H1 (cell line): ENCODE measurements around the gene SLX4IP. TPM values are rescaled to one million over a fixed set of nuclear protein-coding genes. Genes with fewer than 3 reads are reported as not detected.

ENCODE experiments used
- CTCF ChIA-PET: fragments of 300-600 bp; sonication (Branson Sonifier 250); formaldehyde crosslinking; loops from one replicate; lab custom pipeline; 2021; ENCODE audit not compliant: partially characterized antibody; lab: Charles Lee
- POLR2A ChIA-PET: fragments of 300-600 bp; sonication (Branson Sonifier 250); formaldehyde crosslinking; loops from one replicate; lab custom pipeline; 2021; ENCODE audit warnings: inconsistent platforms; ENCODE audit not compliant: partially characterized antibody; lab: Charles Lee
- DNase-seq, 2 experiments: peaks; one replicate each; pipeline versions ENCODE4 v3.0.0 to v3.0.0-alpha.2; 2010 to 2022; ENCODE audit warnings: low spot score in 2 of 2, low read depth in 1 of 2, mixed read lengths in 1 of 2
- FAIRE-seq: peaks from 2 replicates; lab custom pipeline; 2011; peaks lifted over from hg19 to GRCh38; lab: Jason Lieb, UNC
- H2AFZ ChIP-seq: 2 replicates; pipeline ENCODE4 v1.8.1; 2012; ENCODE audit warnings: low read length, inconsistent platforms
- H2AK5ac ChIP-seq: 2 replicates; pipeline ENCODE4 v1.6.1; 2013; ENCODE audit warnings: low read depth, low read length
- H2BK120ac ChIP-seq: replicated peaks from 2 replicates; pipeline ENCODE3; 2013; ENCODE audit warnings: low read depth, low read length, inconsistent platforms
- H2BK12ac ChIP-seq: 2 replicates; pipeline ENCODE4 v1.6.1; 2013; ENCODE audit warnings: low read depth, low read length
- H2BK15ac ChIP-seq: 2 replicates; pipeline ENCODE4 v1.6.1; 2013; ENCODE audit warnings: low read length
- H2BK20ac ChIP-seq: 2 replicates; pipeline ENCODE4 v1.6.1; 2013; ENCODE audit warnings: low read length
- H2BK5ac ChIP-seq: 2 replicates; pipeline ENCODE4 v1.6.1; 2013; ENCODE audit warnings: low read depth, low read length
- H3K14ac ChIP-seq: 2 replicates; pipeline ENCODE4 v1.6.1; 2013; ENCODE audit warnings: inconsistent platforms; ENCODE audit not compliant: insufficient read length
- H3K18ac ChIP-seq: 2 replicates; pipeline ENCODE4 v1.6.1; 2013; ENCODE audit warnings: low read length; ENCODE audit errors: extremely low read depth
- H3K23ac ChIP-seq: 2 replicates; pipeline ENCODE4 v1.6.1; 2013; ENCODE audit warnings: inconsistent platforms; ENCODE audit not compliant: insufficient read length
- H3K23me2 ChIP-seq: 2 replicates; pipeline ENCODE4 v1.6.1; 2013; ENCODE audit warnings: low read depth, low read length
- H3K27ac ChIP-seq: 2 replicates; pipeline ENCODE4 v1.6.1; 2011; ENCODE audit warnings: low read depth, low read length, inconsistent platforms
- H3K27me3 ChIP-seq, 4 experiments: replicated peaks in 1 of 4; 1 replicate in 1 of 4; 2 replicates in 3 of 4; pipeline versions ENCODE4 v1.6.1 to v1.8.1; 2011 to 2013; ENCODE audit warnings: low read length in 3 of 4, mild to moderate bottlenecking in 3 of 4, inconsistent platforms in 2 of 4, mixed read lengths in 2 of 4, moderate library complexity in 1 of 4; ENCODE audit not compliant: control insufficient read depth in 3 of 4, insufficient read depth in 3 of 4; ENCODE audit errors: extremely low read depth in 1 of 4
- H3K36me3 ChIP-seq, 4 experiments: 2 replicates each; pipeline versions ENCODE4 v1.6.1 to v1.8.1; 2011 to 2013; ENCODE audit warnings: mild to moderate bottlenecking in 4 of 4, low read length in 3 of 4, moderate library complexity in 2 of 4, control low read depth in 1 of 4, inconsistent platforms in 1 of 4; ENCODE audit not compliant: insufficient read depth in 4 of 4, control insufficient read depth in 2 of 4
- H3K4ac ChIP-seq: replicated peaks from 2 replicates; pipeline ENCODE3; 2013; ENCODE audit warnings: low read length, low read depth, mixed read lengths, inconsistent platforms; ENCODE audit not compliant: insufficient read length
- H3K4me1 ChIP-seq, 4 experiments: replicated peaks in 1 of 4; 1 replicate in 1 of 4; 2 replicates in 3 of 4; pipeline versions ENCODE4 v1.6.1 to v1.8.1; 2011 to 2013; ENCODE audit warnings: low read length in 3 of 4, inconsistent platforms in 2 of 4, mixed read lengths in 1 of 4; ENCODE audit not compliant: insufficient read depth in 4 of 4, control insufficient read depth in 3 of 4
- H3K4me2 ChIP-seq, 2 experiments: 2 replicates each; pipeline versions ENCODE4 v1.6.1 to v1.8.1; 2011 to 2013; ENCODE audit warnings: low read depth in 2 of 2, low read length in 2 of 2, control low read depth in 1 of 2, inconsistent platforms in 1 of 2, mild to moderate bottlenecking in 1 of 2; ENCODE audit not compliant: insufficient read depth in 1 of 2
- H3K4me3 ChIP-seq, 4 experiments: fragments of 200-600, 300-600 bp in 1 of 4; sonication (generic), shearing (Covaris generic), sonication (Bioruptor Twin) in 1 of 4; 2 replicates each; pipeline versions ENCODE4 v1.5.1 to v1.8.1; 2011 to 2016; ENCODE audit warnings: low read length in 4 of 4, low read depth in 3 of 4, control low read depth in 2 of 4, inconsistent platforms in 2 of 4, mild to moderate bottlenecking in 2 of 4, mixed read lengths in 1 of 4, moderate library complexity in 1 of 4; ENCODE audit not compliant: insufficient read depth in 2 of 4; ENCODE audit errors: extremely low read depth in 1 of 4
- H3K56ac ChIP-seq: replicated peaks from 2 replicates; pipeline ENCODE3; 2013; ENCODE audit warnings: low read depth, mild to moderate bottlenecking, mixed read lengths, low read length, inconsistent platforms; ENCODE audit not compliant: insufficient read length
- H3K79me1 ChIP-seq: 2 replicates; pipeline ENCODE4 v1.6.1; 2013; ENCODE audit warnings: low read depth, low read length, control low read depth
- H3K79me2 ChIP-seq, 2 experiments: 2 replicates each; pipeline versions ENCODE4 v1.6.1 to v1.8.1; 2012 to 2013; ENCODE audit warnings: low read length in 2 of 2, mild to moderate bottlenecking in 2 of 2, inconsistent platforms in 1 of 2; ENCODE audit not compliant: insufficient read depth in 2 of 2, control insufficient read depth in 1 of 2
- H3K9ac ChIP-seq, 4 experiments: replicated peaks in 1 of 4; 1 replicate in 1 of 4; 2 replicates in 3 of 4; pipeline versions ENCODE4 v1.6.1 to v1.8.1; 2011 to 2013; ENCODE audit warnings: low read depth in 3 of 4, low read length in 3 of 4, control low read depth in 2 of 4, mild to moderate bottlenecking in 2 of 4, moderate library complexity in 2 of 4, inconsistent platforms in 1 of 4; ENCODE audit errors: extremely low read depth in 1 of 4
- H3K9me3 ChIP-seq, 2 experiments: 2 replicates each; pipeline versions ENCODE4 v1.6.1 to v1.8.1; 2012 to 2013; ENCODE audit warnings: mild to moderate bottlenecking in 2 of 2, moderate library complexity in 2 of 2, control low read depth in 1 of 2, inconsistent platforms in 1 of 2, low read depth in 1 of 2, low read length in 1 of 2, mixed read lengths in 1 of 2; ENCODE audit not compliant: insufficient read depth in 2 of 2
- H4K20me1 ChIP-seq, 2 experiments: replicated peaks in 1 of 2; 2 replicates each; pipeline versions ENCODE3 to v1.8.1; 2011 to 2013; ENCODE audit warnings: inconsistent platforms in 2 of 2, low read length in 2 of 2, mild to moderate bottlenecking in 1 of 2; ENCODE audit not compliant: insufficient read depth in 2 of 2, control insufficient read depth in 1 of 2
- H4K5ac ChIP-seq: 2 replicates; pipeline ENCODE4 v1.6.1; 2013; ENCODE audit warnings: low read length, low read depth, mixed read lengths, inconsistent platforms; ENCODE audit not compliant: insufficient read length
- H4K8ac ChIP-seq: 2 replicates; pipeline ENCODE4 v1.8.0; 2013; ENCODE audit warnings: mild to moderate bottlenecking, moderate library complexity, low read length, inconsistent platforms; ENCODE audit not compliant: insufficient read depth; ENCODE audit errors: extremely low read depth
- H4K91ac ChIP-seq: replicated peaks from 2 replicates; pipeline ENCODE3; 2013; ENCODE audit warnings: low read length, mixed read lengths, inconsistent platforms; ENCODE audit not compliant: insufficient read length
- BCL11A ChIP-seq, 2 experiments: IDR thresholded peaks; one replicate each; pipeline ENCODE4 v1.6.1; 2011; ENCODE audit warnings: low read depth in 2 of 2, low read length in 2 of 2, mild to moderate bottlenecking in 2 of 2
- CEBPB ChIP-seq: IDR thresholded peaks from 2 replicates; pipeline ENCODE4 v1.6.1; 2012; ENCODE audit warnings: low read depth, low read length
- CHD1 ChIP-seq: IDR thresholded peaks from 2 replicates; pipeline ENCODE4 v1.6.1; 2012; ENCODE audit warnings: low read depth, low read length, improper control_type of control experiment
- GABPA ChIP-seq: IDR thresholded peaks from 2 replicates; pipeline ENCODE4 v1.6.1; 2011; ENCODE audit warnings: mild to moderate bottlenecking, low read length, moderate library complexity, borderline replicate concordance; ENCODE audit not compliant: insufficient read depth
- JUND ChIP-seq: IDR thresholded peaks from 2 replicates; pipeline ENCODE4 v1.6.1; 2011; ENCODE audit warnings: mild to moderate bottlenecking, improper control_type of control experiment, low read length
- KDM1A ChIP-seq: fragments of 200-600, 300-600 bp; sonication (generic); IDR thresholded peaks from 2 replicates; pipeline ENCODE4 v1.7.1; 2016; ENCODE audit warnings: mild to moderate bottlenecking, low read length, borderline replicate concordance
- SIX5 ChIP-seq: IDR thresholded peaks from 2 replicates; pipeline ENCODE4 v1.6.1; 2011; ENCODE audit warnings: mild to moderate bottlenecking, low read depth, low read length
- SUZ12 ChIP-seq: fragments of 200-600 bp; sonication (generic); IDR thresholded peaks from 2 replicates; pipeline ENCODE4 v1.6.1; 2012; ENCODE audit warnings: mild to moderate bottlenecking, inconsistent platforms, low read length, moderate library complexity, mixed read lengths
- WGBS, 2 experiments: shearing (Covaris generic) in 1 of 2; methylation state at CpG; one replicate each; pipeline versions ENCODE4 v1.1.6 to v1.1.7; 2013 to 2015; ENCODE audit warnings: low lambda C conversion rate in 2 of 2, mixed read lengths in 2 of 2, inconsistent platforms in 1 of 2, low coverage in 1 of 2, missing lambda C conversion rate in 1 of 2; ENCODE audit not compliant: insufficient replicate concordance in 2 of 2, insufficient coverage in 1 of 2, insufficient read length in 1 of 2; ENCODE audit errors: extremely low coverage in 1 of 2, missing lambda C conversion rate in 1 of 2; 5-methylcytosine and 5-hydroxymethylcytosine counted together
- polyA plus RNA-seq, 7 experiments: library from polyadenylated mRNA; depleted of rRNA in 3 of 7; stranded (reverse) in 5 of 7; unstranded in 2 of 7; fragments of >200 nt in 5 of 7; fragments of 200-250 nt in 2 of 7; gene quantifications; 1 replicate in 5 of 7; 2 replicates in 1 of 7; 4 replicates in 1 of 7; pipeline versions ENCODE4 v1.2.1 to v1.2.3, GENCODE V29; 2011 to 2013; ENCODE audit warnings: missing spikeins in 2 of 7, mixed read lengths in 2 of 7
- total RNA-seq: library from RNA; stranded (reverse); fragmentation: NEBNext Ultra II Directional; extraction: Animal tissue kit (Norgen Biotek cat#: 25700); gene quantifications from 2 replicates; pipeline ENCODE4 v1.2.1, GENCODE V29; 2021
- TF ChIP-seq, protein P1 (sequence below), 3 experiments: IDR thresholded peaks; 1 replicate in 2 of 3; 2 replicates in 1 of 3; pipeline versions ENCODE4 v1.5.1 to v1.6.1; 2011; ENCODE audit warnings: low read length in 3 of 3, mild to moderate bottlenecking in 3 of 3, inconsistent platforms in 2 of 3, low read depth in 1 of 3, moderate library complexity in 1 of 3; ENCODE audit not compliant: insufficient read depth in 1 of 3; ENCODE audit errors: control extremely low read depth in 1 of 3

SLX4IP gene
- total and polyA plus RNA-seq, 2 of the 8 experiments (the other 6 are each of a cell fraction or from before 2014, with no cell fraction given), result 2.4 to 8.7 TPM

DNA sequence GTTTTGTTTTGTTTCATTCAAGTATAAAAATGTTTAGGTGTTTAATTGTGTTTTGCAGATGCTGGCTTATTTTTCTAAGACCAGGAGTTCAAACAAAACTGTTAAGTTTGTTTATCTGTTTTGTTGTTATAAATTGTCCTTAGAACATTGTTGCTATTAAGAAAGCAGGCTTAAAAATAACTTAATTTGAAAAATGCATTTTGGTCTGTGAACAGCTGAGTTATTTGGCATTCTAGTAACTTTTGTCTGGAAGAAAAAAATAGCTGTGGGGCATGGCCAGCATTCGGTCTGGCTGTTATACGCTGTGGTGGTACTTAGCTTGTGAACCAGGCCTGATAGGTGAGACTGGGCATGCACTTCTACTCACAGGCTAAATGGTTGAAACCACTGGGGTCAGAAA, 37.8 kb downstream of the SLX4IP start:
- H3K9me3 ChIP-seq, result no peaks in the 10 kb centered on the region
- H4K91ac ChIP-seq, result no peak overlapping the region
- peaks cover 0 to 19% of the 10 kb centered on the region in 2 experiments; a peak in 2 of 4 replicates for H3K79me2 ChIP-seq
- H3K4me1 ChIP-seq, result peaks cover 0 to 19% (median 12%) of the 10 kb centered on the region in 4 experiments
- POLR2A ChIA-PET, result interaction anchor here (0.6 to 1.4 kb wide), 2 partner anchors 40 to 253 kb away, joined by 3 read pairs; no protein-coding TSS in a partner anchor
- H2AK5ac ChIP-seq, result no peak overlapping the region
- H3K4me3 ChIP-seq, result no peak overlapping the region
- H3K23me2 ChIP-seq, result no peaks in the 10 kb centered on the region
- no peak overlapping the region for H4K8ac ChIP-seq
- 96% methylated on average over 2 of the region's 2 CpGs; no CpG with 5 or more reads in 1 of the 2 experiments for WGBS, 2 experiments
- CTCF ChIA-PET, result interaction anchor here (0.6 to 1.7 kb wide), 5 partner anchors 34 to 1033 kb away, joined by 3 to 6 read pairs (median 3); no protein-coding TSS in a partner anchor
- TF ChIP-seq SIX5 (no peak), JUND (no peak), KDM1A (no peak), BCL11A (IDR thresholded peaks at IDR 0.05; ENCODE audit: low read depth in 2 of 2, low read length in 2 of 2) (no peak), SUZ12 (no peak), GABPA (no peak), CHD1 (no peak), CEBPB (no peak)
- TF ChIP-seq, protein P1, sequence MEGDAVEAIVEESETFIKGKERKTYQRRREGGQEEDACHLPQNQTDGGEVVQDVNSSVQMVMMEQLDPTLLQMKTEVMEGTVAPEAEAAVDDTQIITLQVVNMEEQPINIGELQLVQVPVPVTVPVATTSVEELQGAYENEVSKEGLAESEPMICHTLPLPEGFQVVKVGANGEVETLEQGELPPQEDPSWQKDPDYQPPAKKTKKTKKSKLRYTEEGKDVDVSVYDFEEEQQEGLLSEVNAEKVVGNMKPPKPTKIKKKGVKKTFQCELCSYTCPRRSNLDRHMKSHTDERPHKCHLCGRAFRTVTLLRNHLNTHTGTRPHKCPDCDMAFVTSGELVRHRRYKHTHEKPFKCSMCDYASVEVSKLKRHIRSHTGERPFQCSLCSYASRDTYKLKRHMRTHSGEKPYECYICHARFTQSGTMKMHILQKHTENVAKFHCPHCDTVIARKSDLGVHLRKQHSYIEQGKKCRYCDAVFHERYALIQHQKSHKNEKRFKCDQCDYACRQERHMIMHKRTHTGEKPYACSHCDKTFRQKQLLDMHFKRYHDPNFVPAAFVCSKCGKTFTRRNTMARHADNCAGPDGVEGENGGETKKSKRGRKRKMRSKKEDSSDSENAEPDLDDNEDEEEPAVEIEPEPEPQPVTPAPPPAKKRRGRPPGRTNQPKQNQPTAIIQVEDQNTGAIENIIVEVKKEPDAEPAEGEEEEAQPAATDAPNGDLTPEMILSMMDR (IDR thresholded peaks at IDR 0.05; ENCODE audit: control extremely low read depth in 1 of 3, insufficient read depth in 1 of 3, low read depth in 1 of 3, low read length in 3 of 3), result no peak
- H3K27ac ChIP-seq, result no peak overlapping the region
- no peak overlapping the region for H3K4me2 ChIP-seq
- no peaks in the 10 kb centered on the region for H4K20me1 ChIP-seq
- no peaks in the 10 kb centered on the region for H3K36me3 ChIP-seq
- H2AFZ ChIP-seq, result no peak overlapping the region
- H4K5ac ChIP-seq, result no peak overlapping the region
- H3K27me3 ChIP-seq, result no peaks in the 10 kb centered on the region
- no peak overlapping the region for H2BK5ac ChIP-seq
- no peak overlapping the region for H3K23ac ChIP-seq
- no peak overlapping the region for H2BK120ac ChIP-seq
- no peak overlapping the region for H3K4ac ChIP-seq
- no peak overlapping the region for H3K18ac ChIP-seq
- H3K56ac ChIP-seq, result no peak overlapping the region
- no peak for DNase-seq
- H3K79me1 ChIP-seq, result no peaks in the 10 kb centered on the region
- FAIRE-seq, result no peak
- no peak overlapping the region for H3K14ac ChIP-seq
- H2BK15ac ChIP-seq, result no peak overlapping the region
- H2BK12ac ChIP-seq, result no peak overlapping the region
- H3K9ac ChIP-seq, result no peak overlapping the region
- no peak overlapping the region for H2BK20ac ChIP-seq
